Stimulated activated CD8-positive, alpha-beta memory T cell treated with anti-CD3 and anti-CD28 coated beads, Interleukin-15, amount 100 ng/mL, for 48 hours (primary cell): ENCODE measurements around the gene TM2D3.

Source experiments
- DNase-seq, 2 donors: peaks; one replicate each; pipeline ENCODE4 v3.0.0-alpha.2; 2020; ENCODE audit warnings: low read depth in 2 of 2

Gene TM2D3

DNA sequence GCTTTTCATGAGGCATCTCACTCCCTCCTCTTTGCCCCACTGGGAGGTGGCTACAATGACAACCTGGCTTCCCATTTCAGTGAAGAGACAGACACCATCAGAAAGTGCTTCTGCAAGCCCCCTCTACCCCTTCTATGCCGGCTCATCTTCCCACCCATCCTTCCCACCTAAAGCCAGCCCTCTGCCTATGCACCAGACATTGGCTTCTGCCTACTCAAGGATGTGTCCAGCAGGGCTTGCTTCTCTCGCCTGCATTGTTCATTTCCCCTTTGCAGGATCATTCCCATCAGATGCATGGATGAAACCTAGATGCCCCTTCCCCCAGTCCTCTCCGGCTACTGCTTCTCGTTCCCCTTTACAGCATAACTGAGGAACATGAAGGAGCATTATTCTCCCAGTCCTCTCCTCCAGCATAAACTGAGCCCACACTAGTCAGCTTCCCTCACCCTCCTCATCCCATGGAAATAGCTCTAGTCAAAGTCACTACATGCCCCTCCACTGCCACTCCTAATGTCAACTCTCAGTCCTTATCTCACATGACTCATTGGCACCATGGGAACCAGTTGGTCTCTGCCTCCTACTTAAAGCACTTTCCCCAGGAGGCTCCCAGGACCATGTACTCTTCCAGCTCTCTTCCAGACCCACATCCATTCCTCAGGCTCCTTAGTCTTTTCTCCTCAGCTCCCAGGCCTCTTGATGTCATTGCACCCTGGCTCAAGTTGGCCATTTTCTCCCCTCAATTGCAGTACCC lies 47.9 kb downstream of the TM2D3 start:
- DNase-seq = no peak

DNA sequence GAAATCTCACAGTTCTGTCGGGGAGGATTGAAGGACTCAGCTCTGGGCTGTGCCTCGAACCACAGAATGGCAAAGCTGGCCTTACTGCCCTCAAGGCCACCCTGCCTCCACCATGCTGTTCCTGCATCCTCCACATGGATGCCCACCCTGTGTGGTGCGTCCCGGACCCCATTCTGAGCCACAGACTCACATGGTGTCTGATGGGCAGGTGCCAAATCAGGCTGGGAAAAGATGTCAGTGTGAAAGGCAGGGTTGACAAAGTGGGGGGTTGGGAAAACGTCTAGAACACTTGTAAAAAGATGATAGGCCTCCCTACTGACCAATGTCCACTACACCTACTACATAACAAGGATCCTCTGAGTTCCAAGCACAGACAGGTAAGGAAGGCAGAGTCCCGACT lies 49.4 kb downstream of the TM2D3 start:
- no peak for DNase-seq

DNA sequence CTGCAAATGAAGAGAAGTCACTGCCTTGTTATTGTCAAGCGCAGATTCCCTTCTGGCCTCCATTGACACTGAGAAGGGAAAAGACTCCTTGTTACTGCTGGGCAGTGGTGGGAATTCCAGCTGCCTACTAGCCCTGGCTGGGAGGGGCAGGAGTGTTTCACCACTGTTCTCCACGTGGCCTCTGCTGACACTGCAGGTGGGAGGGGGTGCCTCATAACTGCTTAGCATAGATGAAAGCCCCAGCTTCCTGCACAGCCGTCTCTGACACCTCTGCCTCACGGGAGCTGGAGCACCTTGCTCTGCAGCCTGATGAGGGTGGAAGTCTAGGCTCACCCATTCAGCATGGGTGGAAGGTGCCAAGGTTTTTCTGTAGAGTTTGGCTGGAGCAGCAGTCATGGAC lies 52.1 kb downstream of the TM2D3 start:
- DNase-seq = no peak

DNA sequence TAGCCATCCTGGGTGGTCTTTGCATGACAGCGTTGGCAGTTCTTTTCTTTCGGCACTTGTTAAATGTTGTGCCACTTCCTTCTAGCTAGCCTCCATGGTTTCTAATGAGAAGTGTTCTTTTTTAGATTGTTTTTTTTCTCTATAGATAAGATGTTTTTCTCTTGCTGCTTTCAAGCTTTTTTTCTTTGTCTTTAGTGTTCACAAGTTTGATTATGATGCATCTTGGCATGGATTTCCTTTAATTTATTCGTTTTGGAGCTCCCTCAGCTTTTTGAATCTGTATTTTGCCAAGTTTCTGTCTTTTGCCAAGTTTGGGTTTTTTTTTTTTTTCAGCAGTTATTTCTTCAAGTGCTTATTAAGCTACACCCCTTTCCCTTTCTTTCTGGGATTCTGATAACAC lies 53.1 kb downstream of the TM2D3 start:
- DNase-seq = no peak

DNA sequence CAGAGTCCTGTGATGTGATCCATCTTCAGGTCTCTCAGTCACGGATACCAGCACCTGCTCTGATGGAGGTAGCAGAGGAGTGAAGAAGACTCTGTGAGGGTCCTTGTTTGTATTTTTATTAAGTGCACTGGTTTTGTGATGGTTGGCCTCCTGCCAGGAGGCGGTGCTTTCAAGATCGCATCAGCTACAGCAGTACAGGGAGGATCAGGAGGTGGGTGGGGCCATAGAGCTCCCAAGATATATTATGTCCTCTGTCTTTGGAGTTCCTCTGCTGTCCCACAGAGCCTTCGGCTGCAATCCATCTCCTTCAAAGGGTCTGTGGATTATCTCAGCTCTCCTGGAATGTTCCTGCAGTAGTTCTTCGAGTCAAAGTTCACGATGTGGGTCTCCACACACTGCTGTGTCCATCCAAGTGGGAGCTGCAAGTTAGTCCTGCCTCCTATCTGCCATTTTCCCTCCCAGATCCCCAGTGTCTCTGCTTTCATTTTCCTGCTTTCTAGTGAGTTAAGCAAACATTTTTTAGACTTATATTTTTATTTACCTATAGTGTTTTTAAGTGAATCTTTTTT lies 54.7 kb downstream of the TM2D3 start:
- DNase-seq = no peak

DNA sequence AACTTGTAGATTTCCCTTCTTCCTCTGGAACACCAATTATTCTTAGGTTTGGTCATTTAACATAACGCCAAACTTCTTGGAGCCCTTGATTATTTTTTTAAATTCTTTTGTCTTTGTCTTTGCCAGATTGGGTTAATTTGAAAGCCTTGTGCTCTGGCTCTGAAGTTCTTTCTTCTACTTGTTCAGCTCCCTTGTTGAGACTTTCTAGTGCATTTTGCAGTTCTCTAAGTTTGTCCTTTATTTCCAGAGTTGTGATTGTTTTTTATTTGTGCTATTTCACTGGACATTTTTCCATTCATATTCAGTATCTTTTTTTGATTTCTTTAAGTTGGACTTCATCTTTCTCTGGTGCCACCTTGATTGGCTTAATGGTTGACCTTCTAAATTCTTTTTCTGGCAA lies 55.5 kb downstream of the TM2D3 start:
- no peak for DNase-seq
